GM23248 (cell line): ENCODE measurements around the gene STS. TPM values are rescaled to one million over a fixed set of nuclear protein-coding genes. Genes with fewer than 3 reads are reported as not detected.

Experiments used
- DNase-seq: peaks from one replicate; pipeline ENCODE4 v3.0.0-alpha.2; 2015
- H2AFZ ChIP-seq: fragments of 200-600 bp; sonication (generic); 2 replicates; pipeline ENCODE4 v1.6.1; 2016; ENCODE audit warnings: antibody characterized with exemption
- H3F3A ChIP-seq: fragments of 200-600 bp; sonication (generic); 2 replicates; pipeline ENCODE4 v1.6.1; 2016; ENCODE audit warnings: mild to moderate bottlenecking, antibody characterized with exemption, mixed run types; ENCODE audit not compliant: insufficient read depth
- H3K27ac ChIP-seq: fragments of 200-600 bp; sonication (generic); 2 replicates; pipeline ENCODE4 v1.5.1; 2016; ENCODE audit warnings: mild to moderate bottlenecking
- H3K27me3 ChIP-seq: fragments of 200-600 bp; sonication (generic); replicated peaks from 2 replicates; pipeline ENCODE4 v1.6.1; 2016; ENCODE audit warnings: mild to moderate bottlenecking; ENCODE audit not compliant: insufficient read depth
- H3K36me3 ChIP-seq: fragments of 200-600 bp; sonication (generic); 2 replicates; pipeline ENCODE4 v1.6.1; 2016; ENCODE audit warnings: low read depth, mild to moderate bottlenecking
- H3K4me1 ChIP-seq: fragments of 200-600 bp; sonication (generic); 2 replicates; pipeline ENCODE4 v1.6.1; 2016; ENCODE audit warnings: mild to moderate bottlenecking; ENCODE audit not compliant: insufficient read depth
- H3K4me2 ChIP-seq: fragments of 200-600 bp; sonication (generic); one replicate; pipeline ENCODE4 v1.6.1; 2016; ENCODE audit warnings: mild to moderate bottlenecking; ENCODE audit not compliant: unreplicated experiment
- H3K4me3 ChIP-seq: fragments of 200-600 bp; sonication (generic); 2 replicates; pipeline ENCODE4 v1.5.1; 2016; ENCODE audit warnings: mild to moderate bottlenecking
- H3K79me2 ChIP-seq: fragments of 200-600 bp; sonication (generic); 2 replicates; pipeline ENCODE4 v1.6.1; 2016; ENCODE audit warnings: mild to moderate bottlenecking; ENCODE audit not compliant: insufficient read depth
- H3K9ac ChIP-seq: fragments of 200-600 bp; sonication (generic); 2 replicates; pipeline ENCODE4 v1.6.1; 2016; ENCODE audit warnings: mild to moderate bottlenecking
- H3K9me2 ChIP-seq: fragments of 200-600 bp; sonication (generic); 2 replicates; pipeline ENCODE4 v1.6.1; 2016; ENCODE audit warnings: mixed run types, mild to moderate bottlenecking, moderate library complexity; ENCODE audit not compliant: insufficient read depth
- H3K9me3 ChIP-seq: fragments of 200-600 bp; sonication (generic); one replicate; pipeline ENCODE4 v1.6.1; 2017; ENCODE audit warnings: low read depth
- H4K20me1 ChIP-seq: fragments of 200-600 bp; sonication (generic); 2 replicates; pipeline ENCODE4 v1.6.0; 2016; ENCODE audit not compliant: insufficient read depth
- EZH2 ChIP-seq: fragments of 200-600 bp; sonication (generic); IDR thresholded peaks from 2 replicates; pipeline ENCODE4 v1.6.1; 2018; ENCODE audit warnings: antibody characterized with exemption, mild to moderate bottlenecking; ENCODE audit not compliant: insufficient read depth, poor library complexity, severe bottlenecking
- EZH2phosphoT487 ChIP-seq: fragments of 200-600 bp; sonication (generic); IDR thresholded peaks from 2 replicates; pipeline ENCODE4 v1.6.1; 2018; ENCODE audit warnings: antibody characterized with exemption, moderate library complexity, mild to moderate bottlenecking, low read depth; ENCODE audit not compliant: insufficient read depth
- WGBS, 2 experiments: methylation state at CpG; one replicate each; pipeline ENCODE4 v1.1.6; 2015 to 2017; ENCODE audit warnings: low lambda C conversion rate in 2 of 2, low coverage in 1 of 2; ENCODE audit errors: missing lambda C conversion rate in 2 of 2; 5-methylcytosine and 5-hydroxymethylcytosine counted together
- in situ Hi-C: fragments of 300-500 bp; cut with MboI; formaldehyde crosslinking; loops from 2 replicates; pipeline ENCODE4 v1.15.0; 2020
- polyA plus RNA-seq: library from polyadenylated mRNA; unstranded; fragments of >200 nt; fragmentation: Nextera tagmentation; extraction: Ambion mirVana; gene quantifications from 2 replicates; pipeline ENCODE4 v1.2.1, GENCODE V29; 2016
- total RNA-seq: library from RNA; depleted of rRNA; stranded (reverse); fragments of >200 nt; shearing (Covaris generic); gene quantifications from 2 replicates; pipeline ENCODE4 v1.2.3, GENCODE V29; 2014

Gene STS
- total and polyA plus RNA-seq, 2 experiments from 2014 or later = 11.3 to 13.6 TPM

- no peak for TF ChIP-seq EZH2
- no peak for TF ChIP-seq EZH2phosphoT487
- Histone ChIP-seq H3F3A (no peaks in the 10 kb centered on the region), H3K4me2 (no peak overlapping the region), H3K9me2 (no peaks in the 10 kb centered on the region), H4K20me1 (no peaks in the 10 kb centered on the region), H2AFZ (no peak overlapping the region), H3K9ac (no peak overlapping the region), H3K27me3 (no peaks in the 10 kb centered on the region), H3K4me1 (no peaks in the 10 kb centered on the region), H3K36me3 (no peaks in the 10 kb centered on the region), H3K4me3 (no peak overlapping the region), H3K79me2 (no peaks in the 10 kb centered on the region), H3K27ac (no peak overlapping the region), H3K9me3 (no peaks in the 10 kb centered on the region)
- no peak for DNase-seq
- WGBS, 2 experiments = 98 to 100% methylated on average over 5 to 6 of the region's 6 CpGs
- in situ Hi-C loops = no loop called here
Observed at GRCh38 chrX:7111518-7111917, 36.0 kb upstream of the STS start.

DNA sequence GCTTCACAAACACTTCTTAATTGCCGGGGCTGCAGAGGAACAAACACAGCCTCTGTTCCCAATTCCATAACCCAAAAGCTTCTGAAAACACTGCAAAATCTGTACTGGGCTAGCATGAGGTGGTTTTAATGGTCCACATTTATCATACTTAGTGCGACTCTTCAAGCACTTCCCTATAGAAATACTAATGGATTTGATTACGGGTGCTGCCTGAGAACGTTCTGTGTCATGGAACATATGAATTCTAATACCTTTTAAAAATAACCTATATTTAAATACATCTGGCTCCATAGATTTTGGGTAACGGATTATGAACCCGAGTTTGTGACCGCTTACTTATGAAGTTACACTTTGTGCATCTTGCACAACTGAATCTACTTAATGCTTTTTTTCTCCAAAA lies 35.4 kb upstream of the STS start:
- Histone ChIP-seq H3K9me2 (no peaks in the 10 kb centered on the region), H3K27me3 (no peaks in the 10 kb centered on the region), H3K36me3 (no peaks in the 10 kb centered on the region), H3K9ac (no peak overlapping the region), H2AFZ (no peak overlapping the region), H3K4me2 (no peak overlapping the region), H3F3A (no peaks in the 10 kb centered on the region), H3K79me2 (no peaks in the 10 kb centered on the region), H3K27ac (no peak overlapping the region), H3K9me3 (no peaks in the 10 kb centered on the region), H3K4me1 (no peaks in the 10 kb centered on the region), H4K20me1 (no peaks in the 10 kb centered on the region), H3K4me3 (no peak overlapping the region)
- TF ChIP-seq EZH2phosphoT487 = no peak
- no peak for TF ChIP-seq EZH2
- no peak for DNase-seq
- WGBS, 2 experiments = 85 to 88% methylated on average over 7 of the region's 7 CpGs
- in situ Hi-C loops = no loop called here

- Histone ChIP-seq H3K36me3 (no peaks in the 10 kb centered on the region), H3K27me3 (no peaks in the 10 kb centered on the region), H3K79me2 (peaks cover 13% of the 10 kb centered on the region), H4K20me1 (no peaks in the 10 kb centered on the region), H3F3A (no peaks in the 10 kb centered on the region), H3K9ac (no peak overlapping the region), H3K4me1 (no peaks in the 10 kb centered on the region), H3K9me3 (no peaks in the 10 kb centered on the region), H3K4me3 (no peak overlapping the region), H3K27ac (no peak overlapping the region), H3K4me2 (no peak overlapping the region), H3K9me2 (no peaks in the 10 kb centered on the region), H2AFZ (no peak overlapping the region)
- TF ChIP-seq EZH2phosphoT487 (no peak), EZH2 (no peak)
- DNase-seq = no peak
- in situ Hi-C loops = no loop called here
- 49 to 70% methylated on average over 2 to 6 of the region's 6 CpGs for WGBS, 2 experiments
Observed at GRCh38 chrX:7115557-7115956, 32.0 kb upstream of the STS start.

DNA sequence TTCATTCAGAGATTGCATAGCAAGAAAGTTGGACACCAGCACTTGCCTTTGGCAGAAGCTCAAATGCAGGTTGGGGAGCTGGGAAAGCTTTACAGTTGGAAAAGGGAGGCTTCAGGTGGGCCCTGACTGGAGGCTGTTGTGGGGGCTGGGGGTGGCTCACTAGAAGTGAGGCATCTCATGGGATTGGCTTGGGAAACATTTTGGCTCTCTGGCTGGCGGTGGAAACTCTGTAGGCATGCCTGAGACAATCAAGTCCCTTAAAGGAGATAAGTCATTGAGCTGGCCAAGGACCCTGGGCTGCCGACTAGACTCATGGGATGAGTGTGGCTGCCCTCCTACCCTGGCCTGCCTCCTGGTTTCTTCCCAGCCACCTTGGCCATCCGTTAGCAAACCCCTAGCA lies 31.4 kb upstream of the STS start:
- TF ChIP-seq EZH2 = no peak
- no peak for TF ChIP-seq EZH2phosphoT487
- Histone ChIP-seq H3K4me3 (no peak overlapping the region), H3K9me3 (no peaks in the 10 kb centered on the region), H2AFZ (no peak overlapping the region), H3K4me1 (no peaks in the 10 kb centered on the region), H3K27me3 (no peaks in the 10 kb centered on the region), H3K79me2 (peaks cover 16% of the 10 kb centered on the region), H4K20me1 (no peaks in the 10 kb centered on the region), H3F3A (no peaks in the 10 kb centered on the region), H3K27ac (no peak overlapping the region), H3K9ac (no peak overlapping the region), H3K36me3 (no peaks in the 10 kb centered on the region), H3K4me2 (no peak overlapping the region), H3K9me2 (no peaks in the 10 kb centered on the region)
- in situ Hi-C loops = no loop called here
- DNase-seq = no peak
- WGBS, 2 experiments = 69 to 72% methylated on average over 3 of the region's 3 CpGs

GRCh38 chrX:7117587-7117986 lies 29.9 kb upstream of the STS start:
- TF ChIP-seq EZH2 = no peak
- no peak for TF ChIP-seq EZH2phosphoT487
- Histone ChIP-seq H2AFZ (no peak overlapping the region), H3K9me2 (no peaks in the 10 kb centered on the region), H3K27me3 (no peaks in the 10 kb centered on the region), H3K4me3 (no peak overlapping the region), H3F3A (no peaks in the 10 kb centered on the region), H3K9ac (no peak overlapping the region), H3K36me3 (no peaks in the 10 kb centered on the region), H4K20me1 (no peaks in the 10 kb centered on the region), H3K27ac (no peak overlapping the region), H3K9me3 (no peaks in the 10 kb centered on the region), H3K79me2 (peaks cover 29% of the 10 kb centered on the region), H3K4me2 (no peak overlapping the region), H3K4me1 (no peaks in the 10 kb centered on the region)
- no peak for DNase-seq
- 97 to 100% methylated on average over 3 of the region's 3 CpGs for WGBS, 2 experiments
- in situ Hi-C loops = no loop called here
